Measurements from ENCODE around the gene GVQW3. TPM values are rescaled to one million over a fixed set of nuclear protein-coding genes. Genes with fewer than 3 reads are reported as not detected.

The GVQW3 gene
- 0.93 TPM for polyA plus RNA-seq (2013, experiment 1 of 2; ENCODE audit: insufficient read length)
- polyA plus RNA-seq (2013, experiment 2 of 2; ENCODE audit: insufficient read length), result 1.4 TPM

DNA sequence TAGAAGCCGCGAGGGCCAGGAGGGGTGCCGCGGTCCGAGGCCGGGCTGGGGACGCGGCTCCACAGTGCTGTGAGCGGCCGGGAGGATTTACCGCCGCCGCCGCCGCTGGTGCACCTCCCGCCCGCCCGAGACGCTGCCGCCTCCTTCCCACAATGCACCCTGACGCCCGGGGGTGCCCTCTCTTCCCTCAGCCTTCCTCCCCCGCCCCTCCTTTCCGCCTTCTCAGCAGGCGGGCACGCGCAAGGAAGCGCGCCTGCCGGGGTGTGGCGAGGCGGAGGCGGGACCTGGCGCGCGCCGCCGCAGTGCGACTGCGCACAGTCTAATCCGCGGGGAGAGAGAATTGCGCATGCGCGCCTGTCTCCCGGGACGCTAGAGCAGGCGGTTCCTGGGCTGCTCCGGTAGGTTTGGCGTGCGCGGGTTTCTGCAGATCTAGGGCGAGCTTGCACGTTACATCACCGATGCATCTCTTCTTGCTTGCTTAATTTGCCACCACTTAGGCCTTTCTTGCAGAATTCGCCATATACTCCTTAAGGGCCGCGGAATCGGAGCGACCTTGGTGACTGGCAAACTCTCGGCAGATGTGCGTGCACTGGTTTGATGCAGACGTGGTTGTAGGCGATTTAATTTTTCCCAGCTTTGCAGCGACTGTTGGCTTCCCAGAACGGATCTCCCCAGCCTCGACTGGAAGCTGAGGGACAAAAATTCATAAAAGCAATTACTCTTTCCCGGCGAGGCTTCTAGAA lies at the start of gene GVQW3, which contains the start of gene THAP12:
GVQW3 (plus strand) TSS at position 347 of the 743 bp plus-strand sequence. CDS start 506 bp downstream, outside the sequence.
THAP12 (minus strand) TSS at position 156 of the 743 bp plus-strand sequence. CDS start 296 bp downstream, outside the sequence.
- peak; percentile 99 for DNase-seq

DNA sequence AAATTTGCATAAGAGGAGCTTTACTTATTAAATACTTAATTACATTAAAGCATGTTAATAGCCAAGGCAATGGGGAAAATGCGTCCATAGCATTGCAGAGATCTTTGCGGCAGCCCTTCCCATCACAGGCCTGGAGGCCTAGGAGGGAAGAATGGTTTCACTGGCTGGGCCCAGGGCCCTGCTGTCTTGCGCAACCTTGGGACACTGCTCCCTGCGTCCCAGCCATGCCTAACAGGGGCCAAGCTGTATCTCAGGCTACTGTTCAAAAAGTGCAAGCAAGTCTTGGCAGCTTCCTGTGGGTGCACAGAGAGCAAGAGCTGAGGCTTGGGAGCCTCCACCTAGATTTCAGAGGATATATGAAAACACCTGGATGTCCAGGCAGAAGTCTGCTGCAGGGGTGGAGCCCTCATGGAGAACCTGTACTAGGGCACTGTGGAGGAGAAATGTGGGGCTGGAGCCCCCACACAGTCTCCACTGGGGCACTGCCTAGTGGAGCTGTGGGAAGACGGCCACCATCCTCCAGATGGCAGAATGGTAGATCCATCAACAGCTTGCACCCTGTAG lies 46.2 kb upstream of the GVQW3 start:
- no peak for DNase-seq

DNA sequence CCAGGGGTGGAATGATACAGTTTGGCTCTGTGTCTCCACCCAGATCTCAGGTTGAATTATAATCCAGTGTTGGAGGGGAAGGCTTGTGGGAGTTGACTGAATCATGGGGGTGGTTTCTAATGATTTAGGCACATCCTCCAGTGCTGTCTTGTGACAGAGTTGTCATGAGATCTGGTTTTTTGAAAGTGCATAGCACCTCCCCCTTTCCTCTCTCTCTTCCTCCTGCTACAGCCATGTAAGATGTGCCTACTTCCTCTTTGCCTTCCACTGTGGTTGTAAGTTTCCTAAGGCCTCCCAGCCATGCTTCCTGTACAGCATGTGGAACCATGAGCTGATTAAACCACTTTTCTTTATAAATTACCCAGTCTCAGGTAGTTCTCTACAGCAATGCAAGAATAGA lies 45.3 kb upstream of the GVQW3 start:
- no peak for DNase-seq

DNA sequence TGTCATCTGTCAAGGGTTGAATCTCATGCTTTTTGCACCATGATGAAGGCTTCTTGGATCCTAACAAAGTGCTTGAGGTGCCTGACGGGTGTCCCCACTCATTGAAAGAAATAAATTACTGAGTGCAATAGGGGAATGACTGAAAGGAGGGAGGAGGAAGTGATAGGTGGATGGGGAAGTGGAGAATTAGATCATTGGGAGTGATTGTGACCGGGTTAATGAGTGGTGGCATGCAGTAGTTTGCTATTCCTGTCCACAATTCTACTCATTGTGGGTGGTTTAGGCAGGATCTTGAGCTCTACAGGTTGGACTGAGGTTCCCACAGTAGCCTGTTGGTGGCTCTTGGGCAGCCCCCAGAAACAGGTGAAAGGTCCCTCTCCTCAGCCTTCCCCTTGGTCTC lies 44.5 kb upstream of the GVQW3 start:
- no peak for DNase-seq

DNA sequence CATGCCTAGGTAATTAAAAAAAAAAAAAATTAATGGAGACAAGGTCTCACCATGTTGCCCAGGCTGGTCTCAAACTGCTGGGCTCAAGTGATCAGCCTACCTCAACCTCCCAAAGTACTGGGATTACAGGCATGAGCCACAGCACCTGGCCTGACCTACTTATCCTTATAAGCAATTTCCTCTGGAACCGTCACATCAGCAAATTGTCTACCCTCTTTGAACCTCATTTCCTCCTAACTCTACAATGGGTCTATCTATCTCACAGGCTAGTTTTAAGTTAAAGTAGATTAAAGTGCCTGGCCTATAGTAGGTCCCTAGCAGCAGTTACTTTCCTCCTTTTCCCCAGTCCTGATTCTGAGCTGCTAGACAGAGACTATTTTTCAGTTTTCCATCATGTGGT lies 43.7 kb upstream of the GVQW3 start:
- DNase-seq, result no peak

DNA sequence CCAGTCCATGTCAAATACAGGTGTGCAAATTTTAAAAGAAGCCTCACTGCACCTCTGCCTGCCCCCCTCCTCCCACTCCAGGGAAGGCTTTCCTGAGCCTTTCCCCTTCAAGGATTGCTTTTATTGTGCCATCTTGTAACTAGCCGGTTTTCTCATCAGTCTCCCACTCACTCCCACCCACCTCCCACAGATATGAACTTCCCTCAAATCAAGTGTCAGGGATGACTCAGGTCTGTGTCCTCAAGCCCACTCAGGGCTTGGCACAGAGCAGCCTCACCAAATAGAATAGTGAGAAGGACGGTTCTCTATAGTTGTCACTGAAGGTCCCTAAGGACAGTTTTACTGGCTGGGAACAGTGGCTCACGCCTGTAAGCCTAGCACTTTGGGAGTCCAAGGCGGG lies 43.2 kb upstream of the GVQW3 start:
- no peak for DNase-seq

DNA sequence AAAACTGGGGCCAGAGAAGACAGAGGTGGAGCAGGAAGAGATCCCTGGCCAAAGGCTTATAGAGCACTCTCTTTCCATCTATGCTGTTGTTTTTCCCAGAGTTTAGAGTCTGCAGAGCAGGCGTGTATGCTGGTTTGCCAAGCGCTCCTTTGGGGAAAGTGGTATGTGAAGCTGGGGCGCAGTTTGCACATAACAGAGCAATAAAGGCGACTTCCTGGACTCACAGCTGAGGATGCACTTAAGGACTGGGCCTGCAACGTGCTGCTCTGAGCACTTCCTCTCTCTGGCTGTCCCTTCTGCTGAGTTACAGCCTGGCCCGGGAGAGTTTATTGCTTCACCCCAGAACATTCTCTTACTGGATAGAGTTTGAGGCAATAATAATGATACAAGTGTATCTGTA lies 41.9 kb upstream of the GVQW3 start:
- peak; percentile 71 for DNase-seq

DNA sequence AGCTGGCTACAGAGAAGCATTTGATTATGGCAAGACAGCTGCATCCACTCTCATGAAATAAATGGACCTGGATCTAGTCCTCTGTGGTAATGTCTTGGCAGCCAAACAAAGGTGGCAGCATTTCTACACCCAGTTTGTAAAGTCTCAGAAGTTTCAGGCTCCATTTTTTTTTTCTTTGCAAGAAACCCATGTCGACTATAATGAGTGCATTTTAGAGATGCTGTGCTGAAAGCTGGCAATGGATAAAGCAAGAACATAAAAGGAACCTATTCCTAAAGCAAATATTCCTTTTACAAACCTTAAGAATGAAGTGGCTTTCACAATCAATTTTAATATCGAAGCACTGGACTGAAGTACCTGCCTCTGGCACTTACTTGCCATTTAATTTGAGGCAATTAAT lies 33.7 kb upstream of the GVQW3 start:
- DNase-seq, result no peak

DNA sequence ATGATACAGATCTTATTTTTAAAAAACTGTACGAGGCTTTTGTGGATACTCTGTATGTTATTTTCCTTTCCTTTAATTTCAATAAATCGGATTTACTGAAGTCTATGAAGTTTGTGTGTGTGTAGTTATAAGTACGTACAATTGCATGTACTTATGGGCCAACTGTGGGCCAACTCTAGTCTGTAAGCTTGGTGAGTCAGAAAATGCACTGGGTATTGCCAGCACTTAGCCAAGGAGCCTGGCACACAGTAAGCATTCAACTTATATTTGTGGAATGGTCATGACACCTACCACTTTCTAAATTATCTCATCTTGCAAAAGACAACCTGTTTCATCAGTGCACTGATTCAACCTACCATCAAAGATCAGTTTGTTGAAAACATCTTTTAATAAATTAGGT lies 32.8 kb upstream of the GVQW3 start:
- no peak for DNase-seq

DNA sequence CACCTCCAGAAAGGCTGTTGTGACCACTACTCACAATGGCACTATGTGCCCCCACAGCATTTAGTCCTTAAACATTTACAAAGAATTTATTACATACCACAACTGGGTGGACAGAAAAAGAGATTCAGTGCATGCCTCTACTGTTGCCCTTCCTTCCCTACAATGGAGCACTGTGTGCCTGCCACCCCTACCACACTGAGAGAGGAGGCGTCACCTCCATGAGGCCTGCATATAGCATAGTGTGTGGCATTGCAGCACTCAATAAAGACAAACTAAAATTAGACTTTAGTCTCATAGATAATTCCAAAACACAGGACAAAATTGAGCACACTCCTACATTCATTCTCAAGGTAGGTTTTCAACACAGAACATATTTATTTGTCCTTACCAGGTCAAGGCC lies 26.0 kb upstream of the GVQW3 start:
- no peak for DNase-seq

DNA sequence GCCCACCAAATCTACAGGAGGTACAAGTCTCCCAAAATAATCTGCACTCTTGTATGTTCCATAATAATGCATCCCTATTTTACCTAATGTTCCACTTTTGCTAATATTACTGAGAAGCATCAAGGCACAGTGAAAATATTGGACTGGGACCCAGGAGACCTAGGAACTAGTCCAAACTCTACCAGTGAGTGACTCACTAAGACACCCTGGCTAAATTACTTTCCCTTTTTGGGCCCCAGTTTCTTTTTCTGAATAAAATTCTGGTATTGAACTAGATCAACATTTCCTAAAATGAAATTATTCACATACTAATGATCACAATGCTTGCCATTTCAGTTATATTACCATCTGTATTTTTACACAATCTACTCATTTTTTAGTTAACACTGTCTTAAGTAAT lies 19.7 kb upstream of the GVQW3 start:
- DNase-seq, result no peak

DNA sequence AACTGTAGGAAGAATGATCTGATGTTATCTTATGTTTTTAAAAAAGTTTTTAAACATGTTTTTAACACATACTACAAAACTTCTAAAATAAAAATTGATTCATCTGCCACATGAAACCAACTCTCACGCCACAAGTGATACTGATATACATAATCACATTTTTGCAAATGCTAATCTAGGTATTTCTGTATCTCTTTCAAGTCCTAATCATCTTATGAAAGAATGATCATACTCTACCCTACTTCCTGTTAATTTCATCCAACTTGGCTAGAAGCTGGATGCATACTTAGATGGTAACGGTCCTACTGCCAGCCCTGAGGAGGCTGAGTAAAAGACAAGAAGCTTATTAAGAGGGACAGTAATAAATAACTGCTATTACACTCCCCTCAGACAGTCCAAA lies 19.3 kb upstream of the GVQW3 start:
- DNase-seq, result no peak

DNA sequence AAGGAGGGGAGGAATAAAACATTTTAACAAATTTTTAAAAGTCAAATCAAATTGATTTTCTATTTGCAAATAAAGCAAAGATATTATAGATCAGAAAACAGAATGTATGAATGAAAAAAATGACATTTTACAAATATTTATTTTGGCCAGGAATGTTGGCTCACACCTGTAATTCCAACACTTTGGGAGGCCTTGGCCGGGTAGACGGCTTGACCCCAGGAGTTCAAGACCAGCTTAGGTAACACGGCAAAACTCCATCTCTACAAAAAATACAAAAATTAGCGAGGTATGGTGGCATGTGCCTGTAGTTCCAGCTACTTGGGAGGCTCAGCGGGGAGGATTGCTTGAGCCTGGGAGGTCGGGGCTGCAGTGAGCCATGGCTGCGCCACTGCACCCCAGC lies 18.4 kb upstream of the GVQW3 start:
- DNase-seq, result no peak

DNA sequence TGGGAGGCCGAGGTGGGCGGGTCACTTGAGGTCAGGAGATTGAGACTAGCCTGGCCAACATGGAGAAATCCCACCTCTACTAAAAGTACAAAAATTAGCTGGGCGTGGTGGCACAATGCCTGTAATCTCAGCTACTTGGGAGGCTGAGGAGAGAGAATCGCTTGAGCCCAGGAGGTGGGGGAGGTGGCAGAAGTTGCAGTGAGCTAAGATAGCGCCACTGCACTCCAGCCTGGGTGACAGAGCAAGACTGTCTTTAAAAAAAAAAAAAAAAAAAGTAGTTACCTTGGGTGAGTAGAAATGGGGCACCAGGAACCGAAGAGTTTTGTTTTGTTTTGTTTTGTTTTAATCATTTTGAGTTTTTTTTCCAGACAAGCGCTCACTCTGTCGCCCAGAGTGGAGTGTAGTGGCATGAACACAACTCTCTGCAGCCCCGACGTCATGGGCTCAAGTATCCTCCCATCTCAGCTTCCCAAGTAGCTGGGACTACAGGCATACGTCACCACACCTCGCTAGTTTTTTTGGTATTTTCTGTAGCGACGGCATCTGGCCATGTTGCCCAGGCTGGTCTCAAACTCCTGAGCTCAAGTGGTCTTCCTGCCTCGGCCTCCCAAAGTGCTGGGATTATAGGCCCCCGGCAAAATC lies 16.0 kb upstream of the GVQW3 start:
- DNase-seq, result no peak

DNA sequence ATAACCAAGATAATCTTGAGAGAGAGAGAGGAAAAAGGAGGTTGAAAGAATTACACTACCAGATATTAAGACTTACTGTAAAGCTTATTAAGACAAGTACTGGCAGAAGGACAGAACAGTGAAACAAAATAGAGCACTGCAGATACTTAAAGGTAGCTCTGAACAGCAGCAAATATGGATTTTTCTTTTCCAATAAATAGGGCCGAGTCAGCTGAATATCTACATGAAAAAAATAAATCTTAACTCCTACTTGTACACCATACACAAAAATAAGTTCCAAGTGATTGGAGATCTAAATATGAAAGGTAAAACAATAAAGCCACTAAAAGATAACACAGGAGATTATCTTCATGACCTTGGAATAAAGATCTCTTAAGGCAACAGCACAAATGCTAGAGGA lies 12.6 kb upstream of the GVQW3 start:
- DNase-seq, result no peak

DNA sequence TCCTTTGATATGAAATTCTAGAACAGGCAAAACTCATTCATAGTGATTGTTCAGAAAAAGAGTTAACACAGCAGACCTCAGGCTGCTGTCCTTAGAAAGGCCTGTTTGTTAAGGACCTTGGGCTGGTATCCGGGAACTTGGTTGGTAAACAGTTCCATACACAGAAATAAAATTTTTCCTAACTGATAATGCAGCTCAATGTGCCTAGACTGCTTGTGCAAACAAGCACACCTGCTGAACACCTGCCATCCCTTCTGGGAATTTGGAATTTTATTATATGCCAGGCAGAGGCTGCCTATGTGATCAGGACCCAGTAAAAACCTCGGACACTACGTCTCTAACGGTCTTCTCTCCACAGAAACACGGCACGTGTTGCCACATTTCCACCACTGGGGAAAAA lies 11.7 kb upstream of the GVQW3 start:
- DNase-seq, result no peak

DNA sequence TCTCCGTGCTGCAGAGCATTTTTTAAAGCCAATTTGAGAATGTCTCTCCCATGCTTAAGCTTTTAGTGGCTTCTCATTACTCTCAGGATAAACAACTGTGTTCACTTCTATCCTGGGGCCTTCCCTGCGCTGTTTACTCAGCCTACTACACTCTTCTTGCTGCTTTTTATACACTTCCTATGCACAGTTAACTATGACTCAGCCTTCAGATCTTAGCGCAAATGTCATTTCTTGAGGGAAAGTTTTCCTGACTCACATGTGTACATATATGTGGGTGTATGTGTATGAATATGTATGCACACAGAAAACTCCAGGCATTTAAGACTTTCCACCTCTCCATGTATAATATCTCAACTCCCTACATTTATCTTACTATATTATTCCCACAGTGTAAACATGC lies 10.0 kb upstream of the GVQW3 start:
- DNase-seq, result peak; percentile 61

DNA sequence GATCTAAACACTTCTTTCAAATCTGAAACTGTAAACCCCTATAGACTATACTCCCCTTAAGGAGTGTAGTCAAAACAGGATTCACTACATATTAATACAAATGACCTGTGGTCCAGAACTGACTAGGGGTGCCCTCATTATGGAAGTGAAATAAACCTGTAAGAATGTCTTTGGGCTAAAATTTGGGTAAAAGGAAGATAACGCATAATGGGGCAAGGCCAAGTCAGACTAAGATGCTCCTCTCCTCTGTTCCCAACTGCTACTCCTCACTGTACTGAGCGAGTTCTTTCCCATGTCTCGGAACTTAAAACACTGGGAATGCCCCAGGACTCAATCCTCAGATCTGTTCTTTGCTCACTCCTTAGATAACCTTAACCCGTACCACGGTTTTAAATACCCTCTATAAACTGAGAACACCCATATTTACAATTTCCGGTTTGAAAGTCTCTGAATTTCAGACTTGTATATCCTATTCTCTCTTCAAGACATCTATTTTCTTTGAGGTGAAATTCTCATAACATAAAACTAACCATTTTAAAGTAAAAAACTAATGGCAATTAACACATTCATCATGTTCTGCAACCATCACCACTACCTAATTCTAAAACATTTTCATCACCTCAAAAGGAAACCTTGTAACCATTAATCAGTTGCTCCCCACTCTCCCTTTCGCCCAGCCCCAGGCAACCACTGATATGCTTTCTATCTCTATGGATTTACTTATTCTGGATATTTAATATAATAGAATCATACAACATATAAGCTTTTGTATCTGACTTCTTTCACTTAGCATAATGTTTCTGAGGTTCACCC lies 4.2 kb upstream of the GVQW3 start:
- no peak for DNase-seq

DNA sequence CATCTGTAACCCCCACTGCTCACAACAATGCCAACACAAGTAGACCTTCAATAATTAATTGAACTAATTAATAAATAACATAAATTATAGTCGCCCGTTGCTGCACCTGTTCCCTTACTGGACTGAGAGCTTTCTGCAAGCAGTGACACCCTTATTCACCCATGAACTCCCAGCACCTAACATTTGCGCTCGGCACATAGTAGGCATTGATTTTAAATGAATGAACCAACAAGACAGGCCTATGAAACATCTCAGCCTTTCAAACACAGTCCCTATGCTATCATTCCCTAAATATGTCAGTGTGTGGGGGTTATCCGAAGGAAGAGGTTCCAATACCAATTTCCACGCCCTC lies 1.3 kb upstream of the GVQW3 start:
- DNase-seq, result no peak

DNA sequence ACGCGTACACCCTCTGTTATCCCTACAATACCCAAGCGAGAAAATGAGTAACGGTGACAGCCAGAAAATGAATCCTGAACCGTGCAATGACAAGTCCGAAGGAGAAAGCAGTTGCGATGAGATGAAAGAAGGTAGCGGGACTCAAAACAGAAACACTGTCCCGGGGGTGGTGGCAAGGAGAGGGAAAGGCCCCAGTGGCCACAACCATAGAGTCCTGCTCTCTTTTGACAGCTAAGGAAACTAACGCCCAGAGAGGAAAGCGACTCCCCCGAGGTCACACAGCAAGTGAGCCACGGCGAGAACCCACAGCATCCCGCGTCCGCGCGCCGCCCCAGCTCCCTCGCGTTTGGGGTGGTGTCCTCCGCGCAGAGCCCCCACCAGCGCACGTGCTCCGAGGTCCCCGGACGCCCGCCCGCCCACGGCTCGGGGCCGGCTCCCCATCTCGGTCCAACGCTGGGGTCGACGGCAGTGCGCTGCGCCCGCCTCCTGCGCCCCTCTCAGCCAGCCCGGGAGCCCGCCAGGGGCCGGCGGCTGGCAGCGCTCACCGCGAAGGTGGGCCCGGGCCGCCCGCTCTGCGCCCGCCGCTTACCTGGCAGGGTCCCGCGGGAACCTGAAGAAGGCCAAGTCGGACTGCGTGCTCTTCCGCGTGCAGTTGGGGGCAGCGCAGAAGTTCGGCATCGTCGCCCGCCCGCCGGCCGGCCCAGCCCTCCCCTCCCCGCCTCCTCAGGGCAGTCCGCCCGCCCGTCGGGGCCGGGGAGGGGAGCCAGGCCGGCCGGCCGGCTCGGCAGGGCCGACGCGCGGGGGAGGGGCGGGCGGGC lies 755 bp upstream of the GVQW3 start:
- no peak for DNase-seq

DNA sequence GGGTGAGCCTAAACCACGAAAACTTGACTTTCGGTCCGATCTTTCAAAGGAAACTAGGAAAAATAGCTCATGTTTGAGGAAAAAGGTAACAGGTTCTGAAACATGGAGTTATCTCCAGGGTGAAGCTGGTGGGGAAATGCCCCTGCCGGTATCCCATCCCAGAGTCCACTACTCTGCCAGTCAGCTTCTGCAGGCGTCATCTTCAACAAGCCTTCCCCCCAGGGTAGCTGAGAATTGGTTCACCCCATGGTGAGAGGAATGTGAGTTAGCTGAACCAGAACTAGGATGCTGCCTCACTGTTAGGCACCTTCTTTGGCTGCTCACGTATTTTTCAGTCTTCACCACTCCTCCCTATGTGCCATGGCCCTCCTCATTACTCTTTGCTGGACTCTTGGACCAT lies 1.1 kb downstream of the GVQW3 start:
- DNase-seq, result no peak

DNA sequence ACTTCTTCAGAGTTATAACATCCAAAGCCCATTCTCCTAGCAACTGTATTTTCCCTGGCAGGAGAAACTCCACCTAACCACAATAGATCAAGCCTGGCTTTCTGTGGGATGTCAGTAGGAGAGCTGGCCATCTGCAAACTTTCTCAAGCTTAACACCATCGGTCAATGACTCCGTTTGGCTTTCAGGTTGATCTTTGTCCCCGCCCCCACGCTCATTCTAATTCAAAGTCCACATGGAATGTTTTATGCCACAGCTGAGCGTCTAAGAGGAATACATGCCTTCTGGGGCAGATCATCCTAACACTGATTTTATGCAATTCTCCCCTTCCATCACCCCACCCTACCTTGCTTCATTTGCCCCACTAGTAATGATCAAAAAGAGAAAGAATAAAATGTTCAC lies 4.8 kb downstream of the GVQW3 start:
- no peak for DNase-seq

Measured in fibroblast of skin of scalp (primary cell).